GM23338 (cell line): ENCODE data around the gene PROP1. TPM values are rescaled to one million over a fixed set of nuclear protein-coding genes. Genes with fewer than 3 reads are reported as not detected.

Experiments used
- ATAC-seq: fragments of 200-7000 bp; cut with Tn5 transposase; 3 replicates; pipeline ENCODE4 v1.9.1; 2020
- DNase-seq: peaks from one replicate; pipeline ENCODE4 v3.0.0-alpha.2; 2015; ENCODE audit warnings: low spot score
- H2AFZ ChIP-seq: fragments of 200-600 bp; sonication (generic); 2 replicates; pipeline ENCODE4 v1.8.0; 2016; ENCODE audit warnings: antibody characterized with exemption, mild to moderate bottlenecking, moderate library complexity
- H3F3A ChIP-seq: fragments of 200-600 bp; sonication (generic); replicated peaks from 2 replicates; pipeline ENCODE4 v1.8.0; 2017; ENCODE audit warnings: antibody characterized with exemption, mixed run types, low read depth
- H3K27ac ChIP-seq: fragments of 200-600 bp; sonication (generic); 2 replicates; pipeline ENCODE4 v1.6.1; 2016; ENCODE audit warnings: low read depth
- H3K27me3 ChIP-seq: fragments of 200-600 bp; sonication (generic); 2 replicates; pipeline ENCODE4 v1.8.0; 2016; ENCODE audit warnings: mild to moderate bottlenecking, mixed run types, moderate library complexity; ENCODE audit not compliant: insufficient read depth
- H3K36me3 ChIP-seq: fragments of 200-600 bp; sonication (generic); 2 replicates; pipeline ENCODE4 v1.8.0; 2016; ENCODE audit warnings: mild to moderate bottlenecking; ENCODE audit not compliant: insufficient read depth
- H3K4me1 ChIP-seq: fragments of 200-600 bp; sonication (generic); 2 replicates; pipeline ENCODE4 v1.8.0; 2016; ENCODE audit warnings: mild to moderate bottlenecking, moderate library complexity; ENCODE audit not compliant: insufficient read depth
- H3K4me2 ChIP-seq: fragments of 200-600 bp; sonication (generic); 2 replicates; pipeline ENCODE4 v1.7.1; 2017; ENCODE audit warnings: mixed run types
- H3K4me3 ChIP-seq: fragments of 200-600 bp; sonication (generic); 2 replicates; pipeline ENCODE4 v1.6.1; 2016; ENCODE audit warnings: mixed run types
- H3K79me2 ChIP-seq: fragments of 200-600 bp; sonication (generic); replicated peaks from 2 replicates; pipeline ENCODE4 v1.8.0; 2017; ENCODE audit warnings: mild to moderate bottlenecking; ENCODE audit not compliant: insufficient read depth
- H3K9me2 ChIP-seq: fragments of 200-600 bp; sonication (generic); 2 replicates; pipeline ENCODE4 v1.8.0; 2017; ENCODE audit not compliant: insufficient read depth
- H4K20me1 ChIP-seq: fragments of 200-600 bp; sonication (generic); replicated peaks from 2 replicates; pipeline ENCODE4 v1.8.0; 2017; ENCODE audit warnings: mild to moderate bottlenecking; ENCODE audit not compliant: insufficient read depth
- H3K27ac Mint-ChIP-seq: 2 replicates; pipeline ENCODE4 v1.8.0; 2020; ENCODE audit warnings: inconsistent platforms, mild to moderate bottlenecking, moderate library complexity, mixed read lengths
- H3K27me3 Mint-ChIP-seq: 3 replicates; pipeline ENCODE4 v1.8.0; 2022; ENCODE audit warnings: low read depth, mild to moderate bottlenecking, moderate library complexity, mixed read lengths, inconsistent platforms; ENCODE audit not compliant: insufficient read depth, poor library complexity
- H3K36me3 Mint-ChIP-seq: 3 replicates; pipeline ENCODE4 v1.8.0; 2021; ENCODE audit warnings: low read depth, mild to moderate bottlenecking, inconsistent platforms, moderate library complexity, mixed read lengths
- H3K4me1 Mint-ChIP-seq: 3 replicates; pipeline ENCODE4 v1.8.0; 2020; ENCODE audit warnings: mild to moderate bottlenecking, inconsistent platforms, mixed read lengths
- H3K4me3 Mint-ChIP-seq: 3 replicates; pipeline ENCODE4 v1.8.0; 2021; ENCODE audit warnings: moderate library complexity, mild to moderate bottlenecking, inconsistent platforms, mixed read lengths
- H3K9me3 Mint-ChIP-seq: 3 replicates; pipeline ENCODE4 v1.8.0; 2020; ENCODE audit warnings: moderate library complexity, mild to moderate bottlenecking, inconsistent platforms, mixed read lengths
- EZH2 ChIP-seq: fragments of 200-600 bp; sonication (generic); IDR thresholded peaks from one replicate; pipeline ENCODE4 v1.8.0; 2017; ENCODE audit warnings: antibody characterized with exemption, mild to moderate bottlenecking, low read depth; ENCODE audit not compliant: unreplicated experiment
- EZH2phosphoT487 ChIP-seq: fragments of 200-600 bp; sonication (generic); IDR thresholded peaks from one replicate; pipeline ENCODE4 v1.8.1; 2018; ENCODE audit warnings: antibody characterized with exemption; ENCODE audit not compliant: unreplicated experiment
- JUNB ChIP-seq: IDR thresholded peaks from one replicate; pipeline ENCODE4 v1.6.1; 2016; ENCODE audit warnings: antibody characterized with exemption; ENCODE audit not compliant: unreplicated experiment
- NANOG ChIP-seq: IDR thresholded peaks from 2 replicates; pipeline ENCODE4 v1.6.1; 2016; ENCODE audit warnings: antibody characterized with exemption, borderline replicate concordance
- POLR2AphosphoS5 ChIP-seq: IDR thresholded peaks from 2 replicates; pipeline ENCODE4 v1.6.1; 2016; ENCODE audit warnings: antibody characterized with exemption, low read depth
- STAT1 ChIP-seq: IDR thresholded peaks from one replicate; pipeline ENCODE4 v1.6.1; 2016; ENCODE audit warnings: antibody characterized with exemption; ENCODE audit not compliant: unreplicated experiment
- ZNF114 ChIP-seq: fragments of 250-450 bp; sonication (Bioruptor Pico); IDR thresholded peaks from 2 replicates; pipeline ENCODE4 v1.5.0; 2020; ENCODE audit warnings: mild to moderate bottlenecking, moderate library complexity
- ZNF331 ChIP-seq: fragments of 250-450 bp; sonication (Bioruptor Pico); IDR thresholded peaks from 2 replicates; pipeline ENCODE4 v1.5.0; 2020; ENCODE audit warnings: low read depth, mild to moderate bottlenecking, moderate library complexity
- polyA plus RNA-seq: library from polyadenylated mRNA; unstranded; fragments of >200 nt; fragmentation: Nextera tagmentation; extraction: Ambion mirVana; gene quantifications from 2 replicates; pipeline ENCODE4 v1.2.1, GENCODE V29; 2016
- total RNA-seq: library from RNA; depleted of rRNA; stranded (reverse); fragments of >200 nt; shearing (Covaris generic); gene quantifications from 2 replicates; pipeline ENCODE4 v1.2.3, GENCODE V29; 2014
- TF ChIP-seq, protein P1 (sequence below), 2 experiments: fragments of 200-600 bp in 1 of 2; sonication (generic) in 1 of 2; conservative IDR thresholded peaks; 2 replicates each; pipeline versions ENCODE4 v1.5.1 to v1.6.1; 2016 to 2017; ENCODE audit warnings: antibody characterized with exemption in 2 of 2, low read depth in 2 of 2, mild to moderate bottlenecking in 2 of 2, moderate library complexity in 1 of 2
- TF ChIP-seq, protein P2 (sequence below): fragments of 250-450 bp; sonication (Bioruptor Pico); IDR thresholded peaks from 2 replicates; pipeline ENCODE4 v1.5.0; 2020; ENCODE audit warnings: mild to moderate bottlenecking, moderate library complexity
- TF ChIP-seq, protein P3 (sequence below): IDR thresholded peaks from one replicate; pipeline ENCODE4 v1.6.1; 2018; ENCODE audit warnings: antibody characterized with exemption; ENCODE audit not compliant: unreplicated experiment
- TF ChIP-seq, protein P4 (sequence below): IDR thresholded peaks from 2 replicates; pipeline ENCODE4 v1.6.1; 2016; ENCODE audit warnings: antibody characterized with exemption

Gene PROP1
- total and polyA plus RNA-seq, 2 experiments from 2014 or later, result not detected

DNA sequence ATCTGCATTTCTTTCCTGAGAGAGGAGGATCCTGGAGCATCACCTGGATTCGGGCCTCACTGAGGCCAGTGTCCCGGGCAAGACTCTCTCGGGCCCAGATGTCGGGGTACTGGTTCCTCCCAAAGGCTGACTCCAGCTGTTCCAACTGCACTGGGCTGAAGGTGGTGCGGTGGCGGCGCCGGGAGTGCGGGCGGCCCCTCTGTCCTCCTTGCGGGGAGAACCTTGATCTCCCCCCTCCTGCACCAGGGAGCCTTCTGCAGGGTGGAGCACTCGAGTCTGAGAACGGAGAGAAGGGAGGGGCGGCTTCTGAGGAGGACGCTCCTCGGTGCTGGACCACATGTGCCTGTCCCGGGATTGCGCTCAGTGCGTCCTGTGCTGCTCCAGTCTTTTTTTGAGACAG is 2.0 kb downstream of the PROP1 start:
- Histone ChIP-seq H3K36me3 (no peaks in the 10 kb centered on the region), H3F3A (no peaks in the 10 kb centered on the region), H4K20me1 (no peaks in the 10 kb centered on the region), H3K9me2 (no peaks in the 10 kb centered on the region), H3K4me2 (no peak overlapping the region), H3K79me2 (no peaks in the 10 kb centered on the region), H2AFZ (no peak overlapping the region), H3K27ac (no peak overlapping the region), H3K4me3 (no peak overlapping the region), H3K27me3 (no peaks in the 10 kb centered on the region), H3K4me1 (peaks cover 6% of the 10 kb centered on the region; the same call in 1 of the 2 replicates)
- H3K36me3 Mint-ChIP-seq, result no peaks in the 10 kb centered on the region
- peaks cover 16% of the 10 kb centered on the region for H3K4me1 Mint-ChIP-seq
- H3K9me3 Mint-ChIP-seq, result no peaks in the 10 kb centered on the region
- TF ChIP-seq JUNB (no peak), ZNF331 (CRISPR knock-in tag) (no peak), EZH2 (no peak), STAT1 (no peak), NANOG (no peak), POLR2AphosphoS5 (no peak), EZH2phosphoT487 (no peak), ZNF114 (CRISPR knock-in tag) (no peak)
- TF ChIP-seq, protein P1, sequence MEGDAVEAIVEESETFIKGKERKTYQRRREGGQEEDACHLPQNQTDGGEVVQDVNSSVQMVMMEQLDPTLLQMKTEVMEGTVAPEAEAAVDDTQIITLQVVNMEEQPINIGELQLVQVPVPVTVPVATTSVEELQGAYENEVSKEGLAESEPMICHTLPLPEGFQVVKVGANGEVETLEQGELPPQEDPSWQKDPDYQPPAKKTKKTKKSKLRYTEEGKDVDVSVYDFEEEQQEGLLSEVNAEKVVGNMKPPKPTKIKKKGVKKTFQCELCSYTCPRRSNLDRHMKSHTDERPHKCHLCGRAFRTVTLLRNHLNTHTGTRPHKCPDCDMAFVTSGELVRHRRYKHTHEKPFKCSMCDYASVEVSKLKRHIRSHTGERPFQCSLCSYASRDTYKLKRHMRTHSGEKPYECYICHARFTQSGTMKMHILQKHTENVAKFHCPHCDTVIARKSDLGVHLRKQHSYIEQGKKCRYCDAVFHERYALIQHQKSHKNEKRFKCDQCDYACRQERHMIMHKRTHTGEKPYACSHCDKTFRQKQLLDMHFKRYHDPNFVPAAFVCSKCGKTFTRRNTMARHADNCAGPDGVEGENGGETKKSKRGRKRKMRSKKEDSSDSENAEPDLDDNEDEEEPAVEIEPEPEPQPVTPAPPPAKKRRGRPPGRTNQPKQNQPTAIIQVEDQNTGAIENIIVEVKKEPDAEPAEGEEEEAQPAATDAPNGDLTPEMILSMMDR (conservative IDR thresholded peaks at IDR 0.05; ENCODE audit: low read depth in 2 of 2), result no peak
- TF ChIP-seq, protein P2, sequence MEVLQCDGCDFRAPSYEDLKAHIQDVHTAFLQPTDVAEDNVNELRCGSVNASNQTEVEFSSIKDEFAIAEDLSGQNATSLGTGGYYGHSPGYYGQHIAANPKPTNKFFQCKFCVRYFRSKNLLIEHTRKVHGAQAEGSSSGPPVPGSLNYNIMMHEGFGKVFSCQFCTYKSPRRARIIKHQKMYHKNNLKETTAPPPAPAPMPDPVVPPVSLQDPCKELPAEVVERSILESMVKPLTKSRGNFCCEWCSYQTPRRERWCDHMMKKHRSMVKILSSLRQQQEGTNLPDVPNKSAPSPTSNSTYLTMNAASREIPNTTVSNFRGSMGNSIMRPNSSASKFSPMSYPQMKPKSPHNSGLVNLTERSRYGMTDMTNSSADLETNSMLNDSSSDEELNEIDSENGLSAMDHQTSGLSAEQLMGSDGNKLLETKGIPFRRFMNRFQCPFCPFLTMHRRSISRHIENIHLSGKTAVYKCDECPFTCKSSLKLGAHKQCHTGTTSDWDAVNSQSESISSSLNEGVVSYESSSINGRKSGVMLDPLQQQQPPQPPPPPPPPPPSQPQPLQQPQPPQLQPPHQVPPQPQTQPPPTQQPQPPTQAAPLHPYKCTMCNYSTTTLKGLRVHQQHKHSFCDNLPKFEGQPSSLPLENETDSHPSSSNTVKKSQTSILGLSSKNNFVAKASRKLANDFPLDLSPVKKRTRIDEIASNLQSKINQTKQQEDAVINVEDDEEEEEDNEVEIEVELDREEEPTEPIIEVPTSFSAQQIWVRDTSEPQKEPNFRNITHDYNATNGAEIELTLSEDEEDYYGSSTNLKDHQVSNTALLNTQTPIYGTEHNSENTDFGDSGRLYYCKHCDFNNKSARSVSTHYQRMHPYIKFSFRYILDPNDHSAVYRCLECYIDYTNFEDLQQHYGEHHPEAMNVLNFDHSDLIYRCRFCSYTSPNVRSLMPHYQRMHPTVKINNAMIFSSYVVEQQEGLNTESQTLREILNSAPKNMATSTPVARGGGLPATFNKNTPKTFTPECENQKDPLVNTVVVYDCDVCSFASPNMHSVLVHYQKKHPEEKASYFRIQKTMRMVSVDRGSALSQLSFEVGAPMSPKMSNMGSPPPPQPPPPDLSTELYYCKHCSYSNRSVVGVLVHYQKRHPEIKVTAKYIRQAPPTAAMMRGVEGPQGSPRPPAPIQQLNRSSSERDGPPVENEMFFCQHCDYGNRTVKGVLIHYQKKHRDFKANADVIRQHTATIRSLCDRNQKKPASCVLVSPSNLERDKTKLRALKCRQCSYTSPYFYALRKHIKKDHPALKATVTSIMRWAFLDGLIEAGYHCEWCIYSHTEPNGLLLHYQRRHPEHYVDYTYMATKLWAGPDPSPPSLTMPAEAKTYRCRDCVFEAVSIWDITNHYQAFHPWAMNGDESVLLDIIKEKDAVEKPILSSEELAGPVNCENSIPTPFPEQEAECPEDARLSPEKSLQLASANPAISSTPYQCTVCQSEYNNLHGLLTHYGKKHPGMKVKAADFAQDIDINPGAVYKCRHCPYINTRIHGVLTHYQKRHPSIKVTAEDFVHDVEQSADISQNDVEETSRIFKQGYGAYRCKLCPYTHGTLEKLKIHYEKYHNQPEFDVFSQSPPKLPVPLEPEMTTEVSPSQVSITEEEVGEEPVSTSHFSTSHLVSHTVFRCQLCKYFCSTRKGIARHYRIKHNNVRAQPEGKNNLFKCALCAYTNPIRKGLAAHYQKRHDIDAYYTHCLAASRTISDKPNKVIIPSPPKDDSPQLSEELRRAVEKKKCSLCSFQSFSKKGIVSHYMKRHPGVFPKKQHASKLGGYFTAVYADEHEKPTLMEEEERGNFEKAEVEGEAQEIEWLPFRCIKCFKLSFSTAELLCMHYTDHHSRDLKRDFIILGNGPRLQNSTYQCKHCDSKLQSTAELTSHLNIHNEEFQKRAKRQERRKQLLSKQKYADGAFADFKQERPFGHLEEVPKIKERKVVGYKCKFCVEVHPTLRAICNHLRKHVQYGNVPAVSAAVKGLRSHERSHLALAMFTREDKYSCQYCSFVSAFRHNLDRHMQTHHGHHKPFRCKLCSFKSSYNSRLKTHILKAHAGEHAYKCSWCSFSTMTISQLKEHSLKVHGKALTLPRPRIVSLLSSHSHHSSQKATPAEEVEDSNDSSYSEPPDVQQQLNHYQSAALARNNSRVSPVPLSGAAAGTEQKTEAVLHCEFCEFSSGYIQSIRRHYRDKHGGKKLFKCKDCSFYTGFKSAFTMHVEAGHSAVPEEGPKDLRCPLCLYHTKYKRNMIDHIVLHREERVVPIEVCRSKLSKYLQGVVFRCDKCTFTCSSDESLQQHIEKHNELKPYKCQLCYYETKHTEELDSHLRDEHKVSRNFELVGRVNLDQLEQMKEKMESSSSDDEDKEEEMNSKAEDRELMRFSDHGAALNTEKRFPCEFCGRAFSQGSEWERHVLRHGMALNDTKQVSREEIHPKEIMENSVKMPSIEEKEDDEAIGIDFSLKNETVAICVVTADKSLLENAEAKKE, result no peak
- TF ChIP-seq, protein P3, sequence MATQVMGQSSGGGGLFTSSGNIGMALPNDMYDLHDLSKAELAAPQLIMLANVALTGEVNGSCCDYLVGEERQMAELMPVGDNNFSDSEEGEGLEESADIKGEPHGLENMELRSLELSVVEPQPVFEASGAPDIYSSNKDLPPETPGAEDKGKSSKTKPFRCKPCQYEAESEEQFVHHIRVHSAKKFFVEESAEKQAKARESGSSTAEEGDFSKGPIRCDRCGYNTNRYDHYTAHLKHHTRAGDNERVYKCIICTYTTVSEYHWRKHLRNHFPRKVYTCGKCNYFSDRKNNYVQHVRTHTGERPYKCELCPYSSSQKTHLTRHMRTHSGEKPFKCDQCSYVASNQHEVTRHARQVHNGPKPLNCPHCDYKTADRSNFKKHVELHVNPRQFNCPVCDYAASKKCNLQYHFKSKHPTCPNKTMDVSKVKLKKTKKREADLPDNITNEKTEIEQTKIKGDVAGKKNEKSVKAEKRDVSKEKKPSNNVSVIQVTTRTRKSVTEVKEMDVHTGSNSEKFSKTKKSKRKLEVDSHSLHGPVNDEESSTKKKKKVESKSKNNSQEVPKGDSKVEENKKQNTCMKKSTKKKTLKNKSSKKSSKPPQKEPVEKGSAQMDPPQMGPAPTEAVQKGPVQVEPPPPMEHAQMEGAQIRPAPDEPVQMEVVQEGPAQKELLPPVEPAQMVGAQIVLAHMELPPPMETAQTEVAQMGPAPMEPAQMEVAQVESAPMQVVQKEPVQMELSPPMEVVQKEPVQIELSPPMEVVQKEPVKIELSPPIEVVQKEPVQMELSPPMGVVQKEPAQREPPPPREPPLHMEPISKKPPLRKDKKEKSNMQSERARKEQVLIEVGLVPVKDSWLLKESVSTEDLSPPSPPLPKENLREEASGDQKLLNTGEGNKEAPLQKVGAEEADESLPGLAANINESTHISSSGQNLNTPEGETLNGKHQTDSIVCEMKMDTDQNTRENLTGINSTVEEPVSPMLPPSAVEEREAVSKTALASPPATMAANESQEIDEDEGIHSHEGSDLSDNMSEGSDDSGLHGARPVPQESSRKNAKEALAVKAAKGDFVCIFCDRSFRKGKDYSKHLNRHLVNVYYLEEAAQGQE, result no peak
- TF ChIP-seq, protein P4, sequence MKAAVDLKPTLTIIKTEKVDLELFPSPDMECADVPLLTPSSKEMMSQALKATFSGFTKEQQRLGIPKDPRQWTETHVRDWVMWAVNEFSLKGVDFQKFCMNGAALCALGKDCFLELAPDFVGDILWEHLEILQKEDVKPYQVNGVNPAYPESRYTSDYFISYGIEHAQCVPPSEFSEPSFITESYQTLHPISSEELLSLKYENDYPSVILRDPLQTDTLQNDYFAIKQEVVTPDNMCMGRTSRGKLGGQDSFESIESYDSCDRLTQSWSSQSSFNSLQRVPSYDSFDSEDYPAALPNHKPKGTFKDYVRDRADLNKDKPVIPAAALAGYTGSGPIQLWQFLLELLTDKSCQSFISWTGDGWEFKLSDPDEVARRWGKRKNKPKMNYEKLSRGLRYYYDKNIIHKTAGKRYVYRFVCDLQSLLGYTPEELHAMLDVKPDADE, result no peak
- peaks cover 14% of the 10 kb centered on the region for H3K27me3 Mint-ChIP-seq
- ATAC-seq (no peak), DNase-seq (no peak)
- H3K4me3 Mint-ChIP-seq, result no peak overlapping the region
- H3K27ac Mint-ChIP-seq, result no peak overlapping the region
